GM12874 (cell line): Measurements from ENCODE around the gene ZFTA.

Experiments
- CTCF ChIP-seq: IDR thresholded peaks from 2 replicates; pipeline ENCODE4 v1.5.1; 2011; ENCODE audit warnings: low read depth, mild to moderate bottlenecking, control low read depth, low read length, moderate library complexity; ENCODE audit not compliant: insufficient read depth

Gene ZFTA

GRCh38 chr11:63764679-63765647 lies 3.6 kb downstream of the ZFTA start:
- no peak for TF ChIP-seq CTCF

- no peak for TF ChIP-seq CTCF
Observed at GRCh38 chr11:63764340-63764678, 4.3 kb downstream of the ZFTA start.

GRCh38 chr11:63763496-63764339 lies 4.9 kb downstream of the ZFTA start:
- TF ChIP-seq CTCF = no peak

- TF ChIP-seq CTCF = no peak
Observed at GRCh38 chr11:63762654-63763495, 5.7 kb downstream of the ZFTA start.

GRCh38 chr11:63761931-63762653 lies 6.5 kb downstream of the ZFTA start:
- no peak for TF ChIP-seq CTCF

- TF ChIP-seq CTCF = no peak
Observed at GRCh38 chr11:63761188-63761587, 7.4 kb downstream of the ZFTA start.
